Activated CD8-positive, alpha-beta T cell treated with anti-CD3 and anti-CD28 coated beads for 36 hours (primary cell): Measurements from ENCODE around the gene VRK1. TPM values are rescaled to one million over a fixed set of nuclear protein-coding genes. Genes with fewer than 3 reads are reported as not detected.

Experiments used
- ATAC-seq: fragments of 200-7000 bp; cut with Tn5 transposase; one replicate; pipeline ENCODE4 v1.10.0; 2021; ENCODE audit warnings: mild to moderate bottlenecking, moderate library complexity
- CTCF ChIA-PET: fragments of 350-600 bp; sonication (Branson Sonifier 250); formaldehyde crosslinking; loops from one replicate; lab custom pipeline; 2021; ENCODE audit warnings: antibody characterized with exemption; lab: Charles Lee
- POLR2A ChIA-PET: fragments of 350-600 bp; sonication (Branson Sonifier 250); formaldehyde crosslinking; loops from one replicate; lab custom pipeline; 2021; ENCODE audit warnings: antibody characterized with exemption; lab: Charles Lee
- DNase-seq: peaks from one replicate; pipeline ENCODE4 v3.0.0-alpha.2; 2020
- H3K27ac Mint-ChIP-seq: one replicate; pipeline ENCODE4 v1.8.0; 2021; ENCODE audit warnings: mild to moderate bottlenecking, mixed read lengths
- H3K27me3 Mint-ChIP-seq: one replicate; pipeline ENCODE4 v1.8.0; 2021; ENCODE audit warnings: mixed read lengths
- H3K36me3 Mint-ChIP-seq: one replicate; pipeline ENCODE4 v1.8.0; 2021; ENCODE audit warnings: low read depth, mixed read lengths
- H3K4me1 Mint-ChIP-seq: one replicate; pipeline ENCODE4 v1.8.0; 2021; ENCODE audit warnings: low read depth, mixed read lengths
- H3K4me3 Mint-ChIP-seq: one replicate; pipeline ENCODE4 v1.8.0; 2021; ENCODE audit warnings: mild to moderate bottlenecking, moderate library complexity, mixed read lengths
- H3K9me3 Mint-ChIP-seq: one replicate; pipeline ENCODE4 v1.8.0; 2021; ENCODE audit warnings: mixed read lengths
- intact Hi-C: fragments of 100-400 bp; cut with micrococcal nuclease; formaldehyde crosslinking; loops from one replicate; pipeline ENCODE4 v1.10.0; 2022
- total RNA-seq, 2 experiments: library from RNA; stranded (reverse); gene quantifications; one replicate each; pipeline ENCODE4 v1.2.3, GENCODE V29; 2021
- TF ChIP-seq, protein P1 (sequence below): fragments of 200-600 bp; IDR thresholded peaks from one replicate; pipeline ENCODE4 v1.8.0; 2022; ENCODE audit warnings: antibody characterized with exemption, mild to moderate bottlenecking

Gene VRK1
- total RNA-seq, 2 experiments from 2014 or later, result 80.8 to 82.4 TPM

DNA sequence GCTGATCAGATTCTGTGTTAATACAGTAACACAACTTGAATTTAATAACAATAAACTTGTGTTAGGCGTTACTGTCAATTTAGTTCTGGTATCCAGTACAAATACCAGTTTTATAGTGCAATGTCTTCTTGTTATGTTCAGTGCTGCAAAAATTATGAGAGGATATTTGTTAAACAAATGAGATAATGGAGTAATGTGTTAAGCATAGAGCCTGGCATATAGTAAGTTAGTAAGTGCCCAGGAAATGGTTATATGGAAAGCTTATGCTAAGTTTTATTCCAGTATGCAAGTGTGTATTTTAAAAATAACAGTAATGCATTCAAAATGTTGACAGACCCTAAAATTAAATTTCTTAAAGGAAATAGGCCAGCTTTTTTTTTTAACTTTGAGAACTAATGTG is 1.8 kb downstream of the VRK1 start:
- TF ChIP-seq, protein P1, sequence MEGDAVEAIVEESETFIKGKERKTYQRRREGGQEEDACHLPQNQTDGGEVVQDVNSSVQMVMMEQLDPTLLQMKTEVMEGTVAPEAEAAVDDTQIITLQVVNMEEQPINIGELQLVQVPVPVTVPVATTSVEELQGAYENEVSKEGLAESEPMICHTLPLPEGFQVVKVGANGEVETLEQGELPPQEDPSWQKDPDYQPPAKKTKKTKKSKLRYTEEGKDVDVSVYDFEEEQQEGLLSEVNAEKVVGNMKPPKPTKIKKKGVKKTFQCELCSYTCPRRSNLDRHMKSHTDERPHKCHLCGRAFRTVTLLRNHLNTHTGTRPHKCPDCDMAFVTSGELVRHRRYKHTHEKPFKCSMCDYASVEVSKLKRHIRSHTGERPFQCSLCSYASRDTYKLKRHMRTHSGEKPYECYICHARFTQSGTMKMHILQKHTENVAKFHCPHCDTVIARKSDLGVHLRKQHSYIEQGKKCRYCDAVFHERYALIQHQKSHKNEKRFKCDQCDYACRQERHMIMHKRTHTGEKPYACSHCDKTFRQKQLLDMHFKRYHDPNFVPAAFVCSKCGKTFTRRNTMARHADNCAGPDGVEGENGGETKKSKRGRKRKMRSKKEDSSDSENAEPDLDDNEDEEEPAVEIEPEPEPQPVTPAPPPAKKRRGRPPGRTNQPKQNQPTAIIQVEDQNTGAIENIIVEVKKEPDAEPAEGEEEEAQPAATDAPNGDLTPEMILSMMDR, result no peak
- no peak for DNase-seq
- no peak overlapping the region for H3K27ac Mint-ChIP-seq
- no peaks in the 10 kb centered on the region for H3K9me3 Mint-ChIP-seq
- intact Hi-C loops, result no loop called here
- H3K27me3 Mint-ChIP-seq, result peaks cover 2% of the 10 kb centered on the region
- peak overlapping the region; percentile 96 for H3K4me3 Mint-ChIP-seq
- POLR2A ChIA-PET, result interaction anchor here (0.6 kb wide), 1 partner anchor 970 kb away, joined by 4 read pairs; no protein-coding TSS in a partner anchor
- peaks cover 41% of the 10 kb centered on the region for H3K4me1 Mint-ChIP-seq
- CTCF ChIA-PET, result interaction anchor here (0.6 to 0.9 kb wide), 2 partner anchors 8 to 1061 kb away, joined by 3 to 4 read pairs; no protein-coding TSS in a partner anchor
- no peak for ATAC-seq
- H3K36me3 Mint-ChIP-seq, result peaks cover 9% of the 10 kb centered on the region

DNA sequence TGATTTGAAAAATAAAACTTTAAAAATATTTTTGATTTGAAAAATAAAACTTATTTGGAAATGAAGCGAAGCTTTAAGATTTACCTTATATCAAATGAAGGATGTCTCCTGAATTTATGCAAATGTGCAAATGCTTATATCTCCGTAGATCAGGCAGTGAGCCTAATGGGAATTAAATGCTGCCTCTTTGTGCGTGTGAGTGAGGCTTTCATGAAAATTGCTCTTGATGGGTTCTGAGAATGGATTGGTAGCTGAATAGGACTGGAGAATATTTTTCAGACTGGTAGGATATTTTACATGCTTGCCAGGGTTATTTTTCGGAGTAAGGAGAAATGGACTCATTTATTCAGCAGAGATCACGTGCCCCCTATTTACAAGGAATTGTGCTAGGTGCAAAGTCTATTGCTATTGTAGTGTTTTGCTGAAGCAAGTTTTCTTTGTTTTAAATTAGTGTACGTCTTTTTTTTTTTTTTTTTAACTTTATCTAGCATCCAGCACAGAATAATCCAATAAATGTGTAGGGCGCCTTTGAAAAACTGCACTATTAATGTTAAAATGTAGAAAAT is 2.4 kb downstream of the VRK1 start:
- DNase-seq, result no peak
- intact Hi-C loops, result no loop called here
- Mint-ChIP-seq H3K4me3 (peak overlapping the region; percentile 42), H3K36me3 (peaks cover 9% of the 10 kb centered on the region), H3K27me3 (peaks cover 2% of the 10 kb centered on the region), H3K9me3 (no peaks in the 10 kb centered on the region), H3K27ac (no peak overlapping the region), H3K4me1 (peaks cover 47% of the 10 kb centered on the region)
- TF ChIP-seq, protein P1, result no peak
- POLR2A ChIA-PET, result no interaction called here
- CTCF ChIA-PET, result interaction anchor here (0.6 to 0.9 kb wide), 2 partner anchors 8 to 1061 kb away, joined by 3 to 4 read pairs; no protein-coding TSS in a partner anchor
- ATAC-seq, result no peak

DNA sequence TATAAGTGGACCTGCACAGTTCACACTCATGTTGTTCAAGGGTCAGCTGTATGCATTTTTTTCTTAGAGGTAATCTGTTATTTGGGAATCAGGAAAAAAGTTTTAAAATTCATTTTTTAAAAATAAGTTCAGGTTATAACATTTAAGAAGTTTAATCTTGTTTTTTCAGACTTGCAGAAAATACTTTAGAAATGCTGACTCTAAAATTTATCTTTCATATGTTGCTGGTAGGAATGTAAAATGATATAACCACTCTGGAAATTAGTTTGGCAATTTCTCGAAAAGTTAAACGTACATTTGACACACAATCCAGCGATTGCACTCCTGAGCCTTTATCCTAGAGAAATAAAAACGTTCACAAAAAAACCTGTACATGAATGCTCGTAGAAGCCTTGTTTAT is 4.7 kb downstream of the VRK1 start:
- intact Hi-C loops, result no loop called here
- no peak overlapping the region for H3K27ac Mint-ChIP-seq
- ATAC-seq (no peak), DNase-seq (no peak)
- peaks cover 54% of the 10 kb centered on the region for H3K4me1 Mint-ChIP-seq
- H3K27me3 Mint-ChIP-seq, result no peaks in the 10 kb centered on the region
- ChIA-PET CTCF (interaction anchor here (0.9 kb wide), 1 partner anchor 50 kb away, joined by 3 read pairs; no protein-coding TSS in a partner anchor), POLR2A (no interaction called here)
- H3K4me3 Mint-ChIP-seq, result no peak overlapping the region
- no peaks in the 10 kb centered on the region for H3K9me3 Mint-ChIP-seq
- TF ChIP-seq, protein P1, result no peak
- peaks cover 18% of the 10 kb centered on the region for H3K36me3 Mint-ChIP-seq

GRCh38 chr14:96802963-96803362 is 5.8 kb downstream of the VRK1 start:
- CTCF ChIA-PET, result no interaction called here
- intact Hi-C loops, result no loop called here
- peaks cover 21% of the 10 kb centered on the region for H3K36me3 Mint-ChIP-seq
- DNase-seq (no peak), ATAC-seq (no peak)
- H3K4me3 Mint-ChIP-seq, result no peak overlapping the region
- TF ChIP-seq, protein P1, result no peak
- H3K4me1 Mint-ChIP-seq, result peaks cover 55% of the 10 kb centered on the region
- no peaks in the 10 kb centered on the region for H3K27me3 Mint-ChIP-seq
- H3K9me3 Mint-ChIP-seq, result no peaks in the 10 kb centered on the region
- POLR2A ChIA-PET, result no interaction called here
- no peak overlapping the region for H3K27ac Mint-ChIP-seq

DNA sequence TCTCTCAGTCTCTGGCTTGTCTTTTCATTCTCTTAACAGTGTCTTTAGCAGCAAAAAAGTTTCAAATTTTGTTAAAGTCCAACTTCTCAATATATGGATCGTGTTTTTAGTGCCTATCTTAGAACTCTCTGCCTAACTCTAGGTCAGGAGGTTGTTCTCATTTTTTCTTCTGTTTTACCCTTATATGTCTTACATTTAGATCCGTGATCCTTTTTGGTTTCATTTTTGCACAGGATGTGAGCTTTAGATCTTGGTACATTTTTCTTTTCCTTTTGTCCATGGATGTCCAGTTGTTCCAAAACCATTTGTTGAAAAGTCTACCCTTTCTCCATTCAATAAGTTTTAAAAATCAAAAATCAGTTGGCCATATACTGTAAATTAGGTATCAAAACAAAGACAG is 6.8 kb downstream of the VRK1 start:
- ChIA-PET POLR2A (interaction anchor here (0.5 kb wide), 1 partner anchor 803 kb away, joined by 3 read pairs; no protein-coding TSS in a partner anchor), CTCF (no interaction called here)
- Mint-ChIP-seq H3K27ac (no peak overlapping the region), H3K36me3 (peaks cover 30% of the 10 kb centered on the region), H3K9me3 (no peaks in the 10 kb centered on the region), H3K4me1 (peaks cover 48% of the 10 kb centered on the region), H3K27me3 (no peaks in the 10 kb centered on the region), H3K4me3 (no peak overlapping the region)
- intact Hi-C loops, result no loop called here
- DNase-seq (no peak), ATAC-seq (no peak)
- TF ChIP-seq, protein P1, result no peak
